Gastrocnemius medialis (tissue), 4 donors: ENCODE results near the gene PDE4B. TPM values are rescaled to one million over a fixed set of nuclear protein-coding genes. Genes with fewer than 3 reads are reported as not detected.

Experiments used
- ATAC-seq, 2 donors: fragments of 150-250 bp; one replicate each; pipeline ENCODE4 v1.9.1; 2016
- DNase-seq, 2 donors: peaks; one replicate each; pipeline ENCODE4 v3.0.0-alpha.2; 2019
- H3K27ac ChIP-seq, 4 donors: fragments of 200-600 bp; sonication (generic); 1 replicate in 1 of 4; 2 replicates in 3 of 4; pipeline ENCODE4 v1.5.1; 2016 to 2018; ENCODE audit warnings: mild to moderate bottlenecking in 2 of 4, moderate library complexity in 1 of 4
- H3K27me3 ChIP-seq, 3 donors: fragments of 200-600 bp; sonication (generic) in 2 of 3; 1 replicate in 1 of 3; 2 replicates in 2 of 3; pipeline versions ENCODE4 v1.5.1 to v1.6.0; 2016 to 2019; ENCODE audit warnings: mild to moderate bottlenecking in 1 of 3, moderate library complexity in 1 of 3
- H3K36me3 ChIP-seq, 2 donors: fragments of 200-600 bp; sonication (generic) in 1 of 2; one replicate each; pipeline ENCODE4 v1.5.1; 2017 to 2018
- H3K4me1 ChIP-seq, 2 donors: fragments of 200-600 bp; sonication (generic) in 1 of 2; one replicate each; pipeline ENCODE4 v1.5.1; 2016 to 2017; ENCODE audit warnings: mild to moderate bottlenecking in 2 of 2
- H3K4me3 ChIP-seq, 4 donors: fragments of 200-600 bp; sonication (generic) in 3 of 4; 1 replicate in 1 of 4; 2 replicates in 3 of 4; pipeline ENCODE4 v1.5.1; 2016 to 2019; ENCODE audit warnings: mild to moderate bottlenecking in 2 of 4
- H3K9me3 ChIP-seq, 3 donors: fragments of 200-600 bp; sonication (generic) in 2 of 3; 1 replicate in 1 of 3; 2 replicates in 2 of 3; pipeline ENCODE4 v1.5.1; 2016 to 2019
- CTCF ChIP-seq, 5 experiments: fragments of 450-650 bp in 3 of 5; fragments of 200-600 bp in 2 of 5; sonication (generic) in 2 of 5; IDR thresholded peaks in 4 of 5; conservative IDR thresholded peaks in 1 of 5; 1 replicate in 4 of 5; 2 replicates in 1 of 5; pipeline ENCODE4 v1.5.1; 2016 to 2019; ENCODE audit warnings: antibody characterized with exemption in 5 of 5, mild to moderate bottlenecking in 3 of 5, moderate library complexity in 3 of 5
- POLR2A ChIP-seq, 2 donors: fragments of 450-650 bp; IDR thresholded peaks; one replicate each; pipeline ENCODE4 v1.6.1; 2017; ENCODE audit warnings: antibody characterized with exemption in 2 of 2, mild to moderate bottlenecking in 2 of 2, moderate library complexity in 2 of 2
- in situ Hi-C, 4 donors: fragments of 200-750 bp; cut with MboI; loops; one replicate each; pipeline versions ENCODE4 v1.15.0 to v1.8.0; 2017; ENCODE audit warnings: low sequenced_read_pairs in 4 of 4
- intact Hi-C: fragments of 100-400 bp; cut with DNase I; formaldehyde crosslinking; loops from one replicate; pipeline ENCODE4 v1.15.1; 2023; ENCODE audit warnings: low total_unique reads
- total RNA-seq, 4 donors: library from RNA; depleted of rRNA; stranded (reverse); fragments of >200 nt; gene quantifications; one replicate each; pipeline versions ENCODE4 v1.1.0 to v1.2.3, GENCODE V29; 2016

Gene PDE4B
- total RNA-seq, 4 donors from 2014 or later: 4.5 to 8.5 (median 7.9) TPM

GRCh38 chr1:65897485-65897884 lies 104.8 kb downstream of the PDE4B start:
- no peaks in the 10 kb centered on the region for H3K36me3 ChIP-seq
- no peak for TF ChIP-seq POLR2A (IDR thresholded peaks at IDR 0.05)
- TF ChIP-seq CTCF (IDR thresholded peaks at IDR 0.05 in 4 of 5, conservative IDR thresholded peaks at IDR 0.05 in 1 of 5): no peak
- ATAC-seq (no peak), DNase-seq (no peak)
- no peaks in the 10 kb centered on the region for H3K4me1 ChIP-seq
- no peaks in the 10 kb centered on the region for H3K9me3 ChIP-seq
- no peak overlapping the region for H3K4me3 ChIP-seq
- no peaks in the 10 kb centered on the region for H3K27me3 ChIP-seq
- intact Hi-C loops (no loop called here), in situ Hi-C loops (no loop called here)
- no peak overlapping the region for H3K27ac ChIP-seq

GRCh38 chr1:65904681-65905083 lies 112.0 kb downstream of the PDE4B start:
- Histone ChIP-seq H3K36me3 (no peaks in the 10 kb centered on the region), H3K4me3 (no peak overlapping the region), H3K4me1 (no peaks in the 10 kb centered on the region), H3K27ac (no peak overlapping the region), H3K9me3 (no peaks in the 10 kb centered on the region), H3K27me3 (no peaks in the 10 kb centered on the region)
- DNase-seq (no peak), ATAC-seq (no peak)
- intact Hi-C loops (no loop called here), in situ Hi-C loops (no loop called here)
- TF ChIP-seq CTCF (IDR thresholded peaks at IDR 0.05 in 4 of 5, conservative IDR thresholded peaks at IDR 0.05 in 1 of 5) (no peak), POLR2A (IDR thresholded peaks at IDR 0.05) (no peak)

DNA sequence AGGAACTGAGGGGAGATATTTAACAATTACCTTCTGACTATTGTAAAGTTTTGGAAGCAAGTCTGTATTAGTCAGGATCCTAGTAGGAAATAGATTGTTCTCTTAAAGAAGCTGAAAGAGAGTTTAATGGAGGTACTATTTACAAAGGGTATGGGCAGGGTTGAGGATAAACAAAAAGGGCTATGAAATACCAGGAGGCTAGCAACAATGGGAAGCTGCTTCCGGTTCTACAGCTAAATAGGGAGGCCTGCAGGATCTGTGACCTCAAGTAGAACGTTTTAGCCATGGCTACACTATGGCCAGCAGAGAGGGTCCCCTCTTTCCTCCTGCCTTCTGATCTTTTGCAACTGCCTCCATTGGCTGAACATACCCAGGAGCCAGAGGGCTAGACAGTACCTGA lies 117.7 kb downstream of the PDE4B start:
- Histone ChIP-seq H3K9me3 (no peaks in the 10 kb centered on the region), H3K27me3 (no peaks in the 10 kb centered on the region), H3K27ac (no peak overlapping the region), H3K4me3 (no peak overlapping the region), H3K36me3 (no peaks in the 10 kb centered on the region), H3K4me1 (no peaks in the 10 kb centered on the region)
- TF ChIP-seq POLR2A (IDR thresholded peaks at IDR 0.05) (no peak), CTCF (IDR thresholded peaks at IDR 0.05 in 4 of 5, conservative IDR thresholded peaks at IDR 0.05 in 1 of 5) (no peak)
- in situ Hi-C loops: no loop called here
- no peak for ATAC-seq
- no peak for DNase-seq
- intact Hi-C loops: no loop called here

DNA sequence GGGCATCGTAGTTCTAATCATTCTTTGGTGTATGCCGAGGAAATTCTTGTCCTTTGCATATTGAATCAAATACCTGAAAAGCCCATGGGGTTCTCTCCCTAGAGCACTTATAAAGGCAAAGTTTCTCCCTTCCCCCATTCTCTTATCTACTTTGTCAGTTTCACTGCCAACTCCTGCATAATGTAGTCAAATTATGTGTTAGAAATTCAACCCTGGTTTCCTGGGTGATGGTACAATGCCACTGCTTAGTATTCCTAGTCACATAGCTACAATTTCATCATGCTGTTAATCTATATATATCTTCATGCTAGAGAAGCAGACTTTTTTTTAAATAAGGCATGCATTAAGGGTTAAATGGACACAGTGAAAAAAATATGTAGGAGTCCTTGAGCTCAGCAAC lies 119.0 kb downstream of the PDE4B start:
- no peaks in the 10 kb centered on the region for H3K4me1 ChIP-seq
- H3K9me3 ChIP-seq: no peaks in the 10 kb centered on the region
- H3K36me3 ChIP-seq: no peaks in the 10 kb centered on the region
- DNase-seq (no peak), ATAC-seq (no peak)
- H3K4me3 ChIP-seq: no peak overlapping the region
- H3K27me3 ChIP-seq: no peaks in the 10 kb centered on the region
- TF ChIP-seq POLR2A (IDR thresholded peaks at IDR 0.05): no peak
- no peak overlapping the region for H3K27ac ChIP-seq
- in situ Hi-C loops (no loop called here), intact Hi-C loops (no loop called here)

DNA sequence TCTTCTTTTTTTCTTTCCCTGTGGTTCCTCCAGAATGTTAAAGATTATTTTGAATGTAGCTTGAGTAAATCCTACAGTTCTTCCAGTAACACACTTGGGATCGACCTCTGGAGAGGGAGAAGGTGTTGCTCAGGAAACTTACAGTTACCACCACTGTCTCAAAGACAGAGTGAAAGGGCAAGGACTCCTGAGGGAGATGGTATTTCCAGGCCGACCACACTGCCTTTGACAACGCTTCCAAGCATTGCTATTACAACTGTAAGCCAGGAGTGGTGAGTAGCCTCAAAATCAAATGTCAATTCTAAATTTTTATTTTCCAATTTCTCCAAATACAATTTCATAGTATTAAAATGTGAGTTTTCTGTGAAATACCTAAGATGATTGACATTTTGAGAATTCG lies 125.9 kb downstream of the PDE4B start:
- TF ChIP-seq POLR2A (IDR thresholded peaks at IDR 0.05) (no peak), CTCF (IDR thresholded peaks at IDR 0.05 in 4 of 5, conservative IDR thresholded peaks at IDR 0.05 in 1 of 5) (no peak)
- H3K4me3 ChIP-seq: no peak overlapping the region
- H3K9me3 ChIP-seq: no peaks in the 10 kb centered on the region
- in situ Hi-C loops (no loop called here), intact Hi-C loops (no loop called here)
- ATAC-seq: no peak
- no peak for DNase-seq
- no peaks in the 10 kb centered on the region for H3K27me3 ChIP-seq
- no peaks in the 10 kb centered on the region for H3K36me3 ChIP-seq
- no peaks in the 10 kb centered on the region for H3K4me1 ChIP-seq
- H3K27ac ChIP-seq: no peak overlapping the region
